Endodermal cell (in vitro differentiated cells): ENCODE data around the gene EPS15. TPM values are rescaled to one million over a fixed set of nuclear protein-coding genes. Genes with fewer than 3 reads are reported as not detected.
A peak's percentile ranks its signal among the peaks of the same experiment; 100 is the strongest.

ENCODE experiments used
- DNase-seq: peaks from one replicate; pipeline ENCODE4 v3.0.0-alpha.2; 2017
- H3K27ac ChIP-seq: 2 replicates; pipeline ENCODE4 v1.5.1; 2013; ENCODE audit warnings: mild to moderate bottlenecking, low read depth, low read length, moderate library complexity
- H3K27me3 ChIP-seq: 2 replicates; pipeline ENCODE4 v1.6.1; 2013; ENCODE audit warnings: mild to moderate bottlenecking, low read length, moderate library complexity; ENCODE audit not compliant: insufficient read depth, control insufficient read depth, poor library complexity, severe bottlenecking
- H3K36me3 ChIP-seq: 2 replicates; pipeline ENCODE4 v1.7.0; 2013; ENCODE audit warnings: mild to moderate bottlenecking, low read length, moderate library complexity; ENCODE audit not compliant: control insufficient read depth, insufficient read depth
- H3K4me1 ChIP-seq: one replicate; pipeline ENCODE4 v1.7.0; 2013; ENCODE audit warnings: low read length; ENCODE audit not compliant: control insufficient read depth, insufficient read depth
- H3K4me3 ChIP-seq: 2 replicates; pipeline ENCODE4 v1.5.1; 2013; ENCODE audit warnings: mild to moderate bottlenecking, low read length, moderate library complexity
- H3K9ac ChIP-seq: 2 replicates; pipeline ENCODE4 v1.6.1; 2013; ENCODE audit warnings: mild to moderate bottlenecking, low read length, moderate library complexity; ENCODE audit not compliant: poor library complexity, severe bottlenecking; ENCODE audit errors: extremely low read depth
- H3K9me3 ChIP-seq: 2 replicates; pipeline ENCODE4 v1.6.1; 2013; ENCODE audit warnings: mild to moderate bottlenecking, low read length, moderate library complexity; ENCODE audit not compliant: control insufficient read depth
- H3K27ac Mint-ChIP-seq: 2 replicates; pipeline ENCODE4 v1.8.0; 2020; ENCODE audit warnings: mixed read lengths
- H3K27me3 Mint-ChIP-seq: 2 replicates; pipeline ENCODE4 v1.8.0; 2021; ENCODE audit warnings: mild to moderate bottlenecking, mixed read lengths; ENCODE audit not compliant: insufficient read depth
- H3K36me3 Mint-ChIP-seq: 2 replicates; pipeline ENCODE4 v1.8.0; 2020; ENCODE audit warnings: low read depth, mixed read lengths
- H3K4me1 Mint-ChIP-seq: 2 replicates; pipeline ENCODE4 v1.8.0; 2020; ENCODE audit warnings: mixed read lengths
- H3K4me3 Mint-ChIP-seq: 2 replicates; pipeline ENCODE4 v1.8.0; 2020; ENCODE audit warnings: mild to moderate bottlenecking, moderate library complexity, mixed read lengths
- H3K9me3 Mint-ChIP-seq: 2 replicates; pipeline ENCODE4 v1.8.0; 2020; ENCODE audit warnings: mild to moderate bottlenecking, mixed read lengths
- WGBS, 2 experiments: methylation state at CpG; one replicate each; pipeline versions ENCODE4 v1.1.5 to v1.1.7; 2013; ENCODE audit warnings: missing lambda C conversion rate in 2 of 2, mixed read lengths in 1 of 2; ENCODE audit not compliant: insufficient coverage in 1 of 2, insufficient read length in 1 of 2; 5-methylcytosine and 5-hydroxymethylcytosine counted together
- total RNA-seq, 2 donors: library from RNA; stranded (reverse); fragmentation: NEBNext Ultra II Directional in 1 of 2; extraction: Animal tissue kit (Norgen Biotek cat#: 25700) in 1 of 2; gene quantifications; 2 replicates in 1 of 2; 3 replicates in 1 of 2; pipeline ENCODE4 v1.2.1, GENCODE V29; 2021
- TF ChIP-seq, protein P1 (sequence below): fragments of 200-600 bp; sonication (generic); conservative IDR thresholded peaks from 2 replicates; pipeline ENCODE4 v1.5.0; 2021; ENCODE audit warnings: antibody characterized with exemption, mild to moderate bottlenecking

EPS15 gene
- total RNA-seq, 2 donors from 2014 or later: 45.0 to 46.9 TPM

DNA sequence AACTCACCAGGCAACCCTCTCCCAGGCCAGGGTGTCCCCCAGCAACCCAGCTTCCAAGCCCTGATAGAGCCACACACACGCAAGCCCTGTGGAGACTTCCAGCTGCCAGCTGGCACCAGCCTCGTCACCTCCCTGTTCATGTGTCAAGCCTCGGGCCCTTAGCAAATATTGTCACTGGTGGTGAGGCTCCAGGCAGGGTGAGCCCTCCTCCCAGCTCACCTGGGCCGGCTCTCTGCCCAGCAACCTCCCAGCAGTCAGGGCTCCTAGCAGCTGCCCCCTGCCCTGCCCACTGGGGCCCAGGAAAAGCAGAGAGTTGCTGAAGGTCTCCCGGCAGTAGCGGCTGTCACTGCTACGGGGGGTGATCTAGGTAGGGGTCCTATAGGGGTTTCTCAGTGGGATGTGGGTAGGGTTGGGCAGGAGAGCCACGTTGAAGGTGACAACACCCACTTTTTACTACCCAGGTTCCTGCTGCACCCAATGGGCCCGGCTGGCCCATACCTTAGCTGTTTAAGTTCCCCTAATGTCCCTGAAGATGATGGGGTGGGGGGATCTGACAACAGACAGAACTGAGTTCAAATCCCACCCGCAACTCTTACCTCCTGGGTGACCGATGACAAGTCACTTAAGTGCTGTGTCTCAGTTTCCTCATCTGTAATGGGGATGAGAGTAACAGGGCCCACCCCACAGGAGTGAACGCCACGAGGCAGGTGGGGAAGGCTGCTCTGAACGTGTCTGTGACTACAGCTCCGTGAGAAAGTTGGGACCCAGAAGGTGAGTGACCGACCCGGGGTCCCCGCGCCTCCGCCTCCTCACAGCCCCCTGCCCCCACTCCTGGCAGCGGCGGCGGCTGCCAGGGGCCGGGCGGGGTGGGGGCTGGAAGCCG, 189.4 kb downstream of the EPS15 start:
- peaks cover 11% of the 10 kb centered on the region for H3K27me3 ChIP-seq
- TF ChIP-seq, protein P1, sequence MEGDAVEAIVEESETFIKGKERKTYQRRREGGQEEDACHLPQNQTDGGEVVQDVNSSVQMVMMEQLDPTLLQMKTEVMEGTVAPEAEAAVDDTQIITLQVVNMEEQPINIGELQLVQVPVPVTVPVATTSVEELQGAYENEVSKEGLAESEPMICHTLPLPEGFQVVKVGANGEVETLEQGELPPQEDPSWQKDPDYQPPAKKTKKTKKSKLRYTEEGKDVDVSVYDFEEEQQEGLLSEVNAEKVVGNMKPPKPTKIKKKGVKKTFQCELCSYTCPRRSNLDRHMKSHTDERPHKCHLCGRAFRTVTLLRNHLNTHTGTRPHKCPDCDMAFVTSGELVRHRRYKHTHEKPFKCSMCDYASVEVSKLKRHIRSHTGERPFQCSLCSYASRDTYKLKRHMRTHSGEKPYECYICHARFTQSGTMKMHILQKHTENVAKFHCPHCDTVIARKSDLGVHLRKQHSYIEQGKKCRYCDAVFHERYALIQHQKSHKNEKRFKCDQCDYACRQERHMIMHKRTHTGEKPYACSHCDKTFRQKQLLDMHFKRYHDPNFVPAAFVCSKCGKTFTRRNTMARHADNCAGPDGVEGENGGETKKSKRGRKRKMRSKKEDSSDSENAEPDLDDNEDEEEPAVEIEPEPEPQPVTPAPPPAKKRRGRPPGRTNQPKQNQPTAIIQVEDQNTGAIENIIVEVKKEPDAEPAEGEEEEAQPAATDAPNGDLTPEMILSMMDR: no peak
- H3K27ac ChIP-seq: no peak overlapping the region
- H3K9me3 ChIP-seq: no peaks in the 10 kb centered on the region
- no peak for DNase-seq
- peaks cover 11% of the 10 kb centered on the region for H3K4me1 ChIP-seq
- no peaks in the 10 kb centered on the region for H3K36me3 ChIP-seq
- Mint-ChIP-seq H3K4me1 (peaks cover 25% of the 10 kb centered on the region), H3K27me3 (peaks cover 5% of the 10 kb centered on the region), H3K9me3 (no peaks in the 10 kb centered on the region), H3K36me3 (no peaks in the 10 kb centered on the region), H3K4me3 (peak overlapping the region; percentile 53), H3K27ac (peak overlapping the region; percentile 35)
- no peak overlapping the region for H3K9ac ChIP-seq
- H3K4me3 ChIP-seq: no peak overlapping the region
- 50 to 80% methylated on average over 5 to 25 of the region's 26 CpGs for WGBS, 2 experiments

GRCh38 chr1:51328926-51329325, 190.1 kb downstream of the EPS15 start:
- Mint-ChIP-seq H3K27me3 (peaks cover 5% of the 10 kb centered on the region), H3K9me3 (no peaks in the 10 kb centered on the region), H3K27ac (no peak overlapping the region), H3K4me3 (peak overlapping the region; percentile 53), H3K4me1 (peaks cover 25% of the 10 kb centered on the region), H3K36me3 (no peaks in the 10 kb centered on the region)
- no peak for DNase-seq
- TF ChIP-seq, protein P1: no peak
- H3K9me3 ChIP-seq: no peaks in the 10 kb centered on the region
- no peaks in the 10 kb centered on the region for H3K36me3 ChIP-seq
- H3K4me1 ChIP-seq: peaks cover 11% of the 10 kb centered on the region
- no peak overlapping the region for H3K27ac ChIP-seq
- no peak overlapping the region for H3K4me3 ChIP-seq
- H3K9ac ChIP-seq: no peak overlapping the region
- peaks cover 11% of the 10 kb centered on the region for H3K27me3 ChIP-seq
- WGBS, 2 experiments: 91 to 100% methylated on average over 1 to 4 of the region's 4 CpGs

DNA sequence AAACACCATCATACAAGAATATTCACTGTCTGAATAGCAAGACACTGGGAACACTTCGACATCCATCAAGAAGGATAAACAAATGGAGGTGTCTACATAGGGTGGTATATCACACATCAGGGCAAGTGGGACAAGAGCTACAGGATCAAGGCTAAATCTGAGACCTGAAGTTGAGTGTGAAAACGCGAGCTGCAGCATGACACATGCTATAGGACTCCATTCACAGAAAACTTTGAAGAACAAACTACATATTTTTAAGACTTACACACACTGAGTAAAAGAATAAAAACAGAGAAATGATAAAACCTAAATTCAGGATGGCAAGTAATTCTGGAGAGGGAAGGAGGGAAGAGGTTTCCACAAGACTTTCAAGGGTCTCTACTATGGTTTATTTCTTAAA, 190.8 kb downstream of the EPS15 start:
- H3K4me1 Mint-ChIP-seq: peaks cover 25% of the 10 kb centered on the region
- peaks cover 5% of the 10 kb centered on the region for H3K27me3 Mint-ChIP-seq
- peaks cover 11% of the 10 kb centered on the region for H3K27me3 ChIP-seq
- no peaks in the 10 kb centered on the region for H3K36me3 Mint-ChIP-seq
- 94% methylated on average over 3 of the region's 3 CpGs; no CpG with 5 or more reads in 1 of the 2 experiments for WGBS, 2 experiments
- H3K9me3 Mint-ChIP-seq: no peaks in the 10 kb centered on the region
- H3K27ac Mint-ChIP-seq: no peak overlapping the region
- H3K4me3 Mint-ChIP-seq: no peak overlapping the region
- H3K9me3 ChIP-seq: no peaks in the 10 kb centered on the region
- H3K9ac ChIP-seq: no peak overlapping the region
- H3K4me3 ChIP-seq: no peak overlapping the region
- H3K27ac ChIP-seq: no peak overlapping the region
- TF ChIP-seq, protein P1: no peak
- no peaks in the 10 kb centered on the region for H3K36me3 ChIP-seq
- peaks cover 11% of the 10 kb centered on the region for H3K4me1 ChIP-seq
- DNase-seq: no peak
